ELF-1 (cell line): Measurements from ENCODE around the gene ZMAT5.
A peak's percentile ranks its signal among the peaks of the same experiment; 100 is the strongest.

Source experiments
- DNase-seq: peaks from one replicate; pipeline ENCODE4 v3.0.0-alpha.2; 2016; ENCODE audit warnings: low read depth, low spot score

ZMAT5 gene

DNA sequence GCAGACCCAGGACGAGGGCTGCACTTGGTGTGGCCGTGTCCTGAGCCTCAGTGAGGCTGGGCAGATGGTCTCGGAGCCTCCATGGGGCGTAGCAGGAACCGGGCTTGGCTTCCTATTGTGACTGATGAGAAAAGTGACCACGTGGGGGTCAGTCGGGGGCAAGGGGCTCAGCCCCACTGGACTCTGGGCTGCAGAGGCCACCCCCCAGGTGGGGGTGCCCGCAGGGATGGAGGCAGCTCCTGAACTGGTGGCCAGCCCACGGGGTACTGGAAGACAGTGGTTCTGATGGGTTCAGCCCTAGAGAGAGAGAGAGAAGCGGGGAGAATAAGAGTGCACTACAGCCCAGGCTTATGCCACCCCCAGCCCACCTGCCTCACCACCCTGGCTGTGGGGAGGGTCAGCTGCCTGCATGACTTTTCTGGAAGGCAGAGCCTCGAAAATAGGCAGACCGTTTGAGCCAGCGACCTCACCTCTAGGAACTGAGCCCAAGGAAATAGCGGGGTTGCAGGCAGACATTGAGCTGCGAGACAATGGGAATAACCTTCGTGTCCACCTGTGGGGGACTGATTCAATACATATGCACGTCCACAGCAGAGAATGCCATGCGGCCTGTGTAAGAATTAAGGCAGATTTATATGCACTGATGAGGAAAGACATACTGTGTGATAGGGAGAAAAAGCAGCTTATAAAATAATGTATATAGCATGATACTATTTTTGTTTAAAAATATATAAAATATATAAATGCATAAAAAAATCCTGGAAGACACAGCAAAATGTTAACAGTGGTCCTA lies 35.6 kb downstream of the ZMAT5 start:
- no peak for DNase-seq

DNA sequence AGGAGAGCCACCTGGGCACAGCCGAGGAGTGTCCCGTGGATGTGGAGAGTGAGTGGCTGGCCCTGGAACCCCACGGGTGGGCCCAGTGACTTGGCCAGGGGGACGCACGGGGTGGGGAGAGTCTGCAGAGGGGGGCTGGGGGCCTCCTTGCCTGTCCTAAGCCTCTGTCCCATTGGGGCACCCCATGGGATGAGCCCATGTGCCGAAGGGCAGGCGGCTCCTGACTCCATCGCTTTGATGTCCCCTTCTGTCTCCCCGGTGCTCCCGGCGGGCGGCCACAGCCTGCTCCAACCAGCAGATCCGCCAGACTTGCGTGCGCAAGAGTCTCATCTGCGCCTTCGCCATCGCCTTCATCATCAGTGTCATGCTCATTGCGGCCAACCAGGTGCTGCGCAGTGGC lies 37.6 kb downstream of the ZMAT5 start:
- DNase-seq, result no peak

DNA sequence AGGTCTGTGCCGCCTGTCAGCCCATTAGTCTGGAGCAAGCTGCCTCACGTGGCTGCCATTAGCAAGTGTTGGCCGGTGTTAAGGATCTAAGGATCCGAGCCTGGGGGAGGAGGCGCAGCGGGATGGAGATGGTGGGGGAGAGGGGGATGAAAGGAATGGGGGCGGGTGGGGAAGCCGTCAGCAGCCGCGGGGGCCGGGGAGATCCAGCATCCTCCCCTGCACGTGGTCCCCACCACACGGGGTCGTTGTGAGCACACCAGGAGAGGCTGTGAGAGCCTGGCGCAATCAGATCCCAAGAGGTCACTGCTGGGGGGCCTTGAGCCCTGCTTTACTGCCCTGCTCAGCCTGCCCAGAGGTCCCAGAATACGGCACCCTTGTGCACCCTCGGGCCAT lies 39.7 kb downstream of the ZMAT5 start:
- DNase-seq, result peak; percentile 79

DNA sequence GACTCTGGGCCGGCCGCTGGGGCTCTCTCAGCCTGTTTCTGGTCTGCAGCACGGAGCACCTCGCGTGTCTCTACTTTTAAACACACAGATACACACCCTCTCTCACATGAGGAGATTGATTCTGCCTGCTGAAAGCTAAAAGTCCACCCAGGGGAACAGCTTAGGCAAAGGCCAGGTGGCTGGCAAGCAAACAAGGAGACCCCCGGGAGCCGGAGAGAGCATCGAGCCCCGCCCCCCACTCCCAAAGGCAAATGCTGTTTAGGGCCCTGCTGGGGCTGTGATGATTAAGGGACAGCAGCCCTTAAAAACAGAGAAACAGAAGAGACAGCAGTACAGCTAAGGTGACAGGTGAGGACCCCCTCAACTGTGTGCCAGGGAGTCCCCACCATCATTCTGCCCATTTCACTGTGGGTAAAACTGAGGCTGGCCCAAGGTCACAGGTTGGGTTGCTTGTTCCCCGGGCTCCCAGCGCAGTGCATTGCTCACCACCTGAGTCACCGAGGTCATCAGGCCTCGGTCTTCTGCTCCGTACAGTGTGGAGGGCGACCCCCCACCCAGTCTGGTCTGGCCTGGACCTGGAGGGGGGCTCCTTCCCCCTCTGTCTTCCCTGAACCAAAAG lies 40.2 kb downstream of the ZMAT5 start:
- DNase-seq, result no peak

DNA sequence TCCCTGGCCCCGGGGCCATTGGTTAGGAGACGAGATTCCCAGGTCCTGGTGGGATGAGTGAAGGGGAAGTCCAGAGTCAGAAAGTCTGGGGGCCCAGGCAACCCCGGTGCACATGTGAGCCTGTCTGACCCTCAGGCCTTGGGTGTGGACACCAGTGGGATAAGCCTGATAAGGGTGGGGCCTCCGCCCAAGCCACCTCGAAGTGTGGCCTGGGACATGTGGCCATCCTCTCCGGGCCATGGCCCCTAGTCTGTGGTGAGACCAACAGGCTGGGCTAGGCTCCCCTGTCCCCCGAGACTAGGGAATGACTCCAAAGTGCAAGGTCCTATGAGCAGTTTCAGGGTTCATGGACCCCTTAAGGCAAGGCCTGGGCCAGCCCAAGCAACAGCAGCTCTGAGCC lies 40.7 kb downstream of the ZMAT5 start:
- no peak for DNase-seq

DNA sequence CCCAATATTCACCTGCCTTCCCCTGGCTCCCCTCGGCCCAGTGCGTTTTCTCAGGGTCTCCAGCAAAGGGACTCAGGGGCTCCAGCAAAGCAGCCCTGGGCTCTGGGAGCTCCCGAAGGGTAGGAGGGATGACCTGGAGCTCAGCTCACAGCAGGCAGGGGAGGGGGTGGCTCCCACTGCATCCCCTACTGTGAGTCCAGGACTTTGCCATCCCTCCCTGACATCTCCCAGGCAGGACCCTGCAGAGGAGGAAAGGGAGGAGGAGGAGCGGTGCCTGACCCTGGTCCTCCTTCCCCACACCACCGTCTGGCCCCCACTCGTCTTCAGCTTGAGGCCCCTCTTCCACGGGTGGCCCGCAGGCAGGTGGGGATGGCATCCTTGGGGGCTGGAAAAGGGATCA lies 42.0 kb downstream of the ZMAT5 start:
- no peak for DNase-seq

DNA sequence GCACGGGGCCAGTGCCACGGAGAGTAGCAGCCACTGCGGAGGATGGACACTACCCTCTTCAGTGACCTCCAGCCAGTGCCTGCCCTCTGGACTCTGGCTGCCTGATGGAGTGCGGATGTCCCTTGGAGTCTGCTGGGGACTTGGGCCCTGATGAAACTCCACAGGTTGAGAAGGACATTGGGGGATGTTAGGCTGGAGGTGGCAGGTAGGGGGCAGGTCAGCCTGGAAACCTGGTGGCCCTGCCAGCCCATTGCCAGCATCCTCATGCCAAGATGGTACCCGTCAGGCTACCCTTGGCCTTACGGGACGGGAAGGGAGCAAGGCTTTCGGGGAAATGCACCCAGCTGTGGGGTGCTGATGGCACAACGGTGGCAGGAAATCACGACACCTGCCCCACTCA lies 43.0 kb downstream of the ZMAT5 start:
- DNase-seq, result no peak

DNA sequence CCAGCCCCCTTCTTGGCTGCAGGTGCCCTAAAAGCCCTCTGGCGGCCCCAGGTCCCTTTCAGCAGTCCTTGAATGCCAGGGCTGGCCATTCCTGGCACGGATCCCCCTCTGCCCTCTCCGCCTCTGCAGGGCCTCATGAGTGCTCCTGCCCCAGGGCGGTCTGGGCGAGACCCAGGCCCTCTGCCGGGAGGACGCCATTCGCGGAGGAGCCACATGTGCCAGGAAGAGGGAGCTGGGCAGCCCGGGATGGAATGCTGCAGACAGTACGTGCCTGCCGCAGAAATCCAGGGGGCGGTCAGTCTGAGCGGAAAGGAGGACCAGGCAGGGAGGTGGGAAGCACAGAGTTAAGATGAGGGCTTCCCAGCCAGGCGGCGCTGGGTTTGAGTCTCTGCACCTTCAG lies 44.2 kb downstream of the ZMAT5 start:
- DNase-seq, result no peak

DNA sequence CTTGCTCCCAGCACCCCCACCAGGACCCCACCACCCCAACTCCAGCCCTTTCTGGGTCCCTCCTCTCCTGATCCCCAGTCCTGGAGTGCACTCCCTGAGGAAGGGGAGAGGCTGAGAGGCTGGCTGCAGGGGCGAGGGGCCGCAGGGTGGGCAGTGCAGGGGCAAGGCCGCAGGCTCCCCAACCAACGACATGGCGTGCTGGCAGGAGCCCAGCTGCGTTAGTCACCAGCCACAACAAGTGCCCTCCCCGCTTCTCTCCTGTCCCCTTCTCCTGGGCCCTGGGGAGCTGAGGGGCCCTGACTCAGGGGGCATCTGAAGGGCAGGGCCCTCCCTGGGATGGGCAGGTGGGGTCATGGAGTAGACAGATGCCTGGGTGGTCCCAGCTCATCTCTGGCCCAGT lies 44.7 kb downstream of the ZMAT5 start:
- no peak for DNase-seq

DNA sequence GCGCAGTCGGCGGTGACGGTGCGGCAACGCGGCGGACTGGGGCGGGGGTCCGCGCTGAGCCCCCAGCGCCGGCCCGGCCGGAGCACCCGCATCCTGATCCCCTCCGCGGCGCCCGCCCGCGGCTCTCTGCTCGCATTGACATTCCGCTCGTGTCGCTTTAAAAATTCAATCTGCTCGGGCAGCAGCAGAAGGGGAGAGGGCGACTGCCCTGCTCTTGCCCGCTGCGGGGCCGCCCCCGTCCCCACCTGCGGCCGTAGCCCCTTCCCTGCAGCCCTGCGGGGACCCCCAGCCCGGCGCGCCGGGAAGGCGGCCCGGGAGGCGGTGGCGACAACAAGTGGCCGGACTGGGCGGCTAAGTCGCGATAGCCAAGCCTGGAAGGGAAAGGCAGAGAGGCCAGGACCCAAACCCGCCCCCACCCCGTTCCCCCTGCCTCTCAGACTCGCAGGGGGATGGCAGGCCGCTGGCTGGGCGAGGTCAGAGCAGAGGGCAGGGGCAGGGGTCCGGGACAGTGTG lies 45.9 kb downstream of the ZMAT5 start:
- no peak for DNase-seq

DNA sequence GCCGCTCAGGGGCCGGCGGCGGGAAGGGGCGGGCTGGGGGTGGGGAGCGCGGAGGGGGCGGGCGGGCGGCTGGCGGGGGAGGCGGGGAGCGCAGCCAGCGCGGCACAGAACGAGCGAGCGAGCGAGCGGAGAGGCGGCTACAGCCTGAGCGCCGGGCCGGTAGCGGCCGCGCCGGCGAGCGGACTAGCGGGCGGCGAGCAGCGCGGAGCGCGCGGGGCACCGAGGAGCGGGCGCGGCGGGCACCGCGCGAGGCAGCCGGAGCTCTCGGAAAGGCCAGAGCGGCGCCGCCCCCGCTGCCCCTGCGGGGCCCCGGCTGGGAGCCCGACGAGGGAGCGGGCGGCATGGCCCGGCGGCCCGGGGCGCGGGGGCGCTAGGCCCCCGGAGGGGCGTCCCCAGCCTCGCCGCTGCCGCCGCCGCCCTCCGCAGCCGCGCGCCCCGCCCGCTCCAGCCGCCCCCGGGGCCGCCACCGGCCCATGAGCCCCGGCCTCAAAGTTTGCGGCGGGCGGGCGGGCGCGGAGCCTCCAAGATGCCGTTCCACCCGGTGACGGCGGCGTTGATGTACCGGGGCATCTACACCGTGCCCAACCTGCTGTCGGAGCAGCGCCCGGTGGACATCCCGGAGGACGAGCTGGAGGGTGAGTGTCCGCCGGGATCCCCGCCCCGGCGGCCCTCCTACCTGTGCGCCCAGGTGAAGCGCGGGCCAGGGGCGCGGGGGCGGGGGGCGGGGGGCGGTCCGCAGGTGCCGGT lies 46.7 kb downstream of the ZMAT5 start, which contains the start of gene CABP7:
TSS of gene CABP7 (plus strand) at position 105 of the 747 bp plus-strand sequence. CDS start at position 527, 422 bp downstream.
- DNase-seq, result no peak

DNA sequence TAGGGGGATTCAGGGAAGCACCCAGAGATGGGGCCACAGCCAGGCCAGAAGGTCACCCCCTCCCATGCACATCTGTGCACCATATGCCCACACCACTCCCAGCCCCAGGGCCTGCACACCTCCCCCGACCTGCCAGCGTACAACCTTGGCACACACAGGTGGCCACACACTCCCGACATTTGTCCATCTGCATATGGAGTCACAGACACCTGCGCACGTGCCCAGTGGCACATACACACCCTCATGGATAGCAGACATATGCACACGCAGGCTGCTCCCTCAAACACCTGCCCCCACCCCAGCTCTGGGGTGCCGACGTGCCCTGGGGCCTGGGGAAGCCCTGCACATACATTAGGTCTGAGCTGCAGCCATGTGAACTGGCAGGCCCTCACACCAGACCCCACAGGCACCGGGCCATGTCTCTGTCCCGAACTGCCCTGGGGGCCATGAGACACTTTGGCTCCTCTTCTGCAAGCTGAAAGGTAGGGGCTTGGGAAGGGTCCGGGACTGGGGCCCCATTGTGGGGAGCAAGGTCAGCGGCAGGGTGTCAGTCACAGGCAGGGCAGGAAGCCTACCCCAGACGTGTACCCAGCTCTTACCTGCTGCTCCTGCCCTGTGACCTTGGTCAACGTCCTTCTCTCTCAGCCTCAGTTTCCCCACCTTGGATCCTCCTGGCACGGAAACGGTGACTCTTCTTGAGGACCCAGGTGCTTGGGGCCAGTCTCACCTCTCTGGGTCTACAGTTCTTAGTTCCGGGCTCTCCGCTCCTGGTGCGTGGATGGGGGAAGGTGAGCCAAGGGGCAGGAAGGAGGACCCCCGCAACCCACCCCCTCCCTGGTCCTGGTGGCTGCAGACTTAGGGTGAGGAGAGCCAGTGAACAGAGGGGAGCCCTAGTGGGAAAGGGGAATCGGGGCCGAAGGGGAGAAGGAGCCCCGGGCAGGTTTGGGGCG lies 47.6 kb downstream of the ZMAT5 start:
- no peak for DNase-seq

DNA sequence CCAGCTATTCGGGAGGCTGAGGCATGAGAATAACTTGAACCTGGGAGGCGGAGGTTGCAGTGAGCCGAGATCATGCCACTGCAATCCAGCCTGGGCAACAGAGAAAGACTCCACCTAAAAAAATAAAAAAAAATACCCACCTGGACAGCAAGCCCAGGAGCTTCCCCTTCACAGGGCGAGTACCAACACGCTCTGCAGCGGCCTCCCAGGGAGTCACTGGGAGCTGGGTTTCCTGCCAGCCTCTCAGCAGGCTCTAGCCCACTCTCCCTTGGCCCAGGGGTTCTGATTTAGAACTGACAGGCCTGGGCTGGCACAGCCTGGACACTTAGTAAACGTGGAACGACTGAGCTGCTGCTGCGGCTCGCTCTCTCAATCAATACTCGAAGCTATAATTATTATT lies 49.0 kb downstream of the ZMAT5 start:
- DNase-seq, result no peak

DNA sequence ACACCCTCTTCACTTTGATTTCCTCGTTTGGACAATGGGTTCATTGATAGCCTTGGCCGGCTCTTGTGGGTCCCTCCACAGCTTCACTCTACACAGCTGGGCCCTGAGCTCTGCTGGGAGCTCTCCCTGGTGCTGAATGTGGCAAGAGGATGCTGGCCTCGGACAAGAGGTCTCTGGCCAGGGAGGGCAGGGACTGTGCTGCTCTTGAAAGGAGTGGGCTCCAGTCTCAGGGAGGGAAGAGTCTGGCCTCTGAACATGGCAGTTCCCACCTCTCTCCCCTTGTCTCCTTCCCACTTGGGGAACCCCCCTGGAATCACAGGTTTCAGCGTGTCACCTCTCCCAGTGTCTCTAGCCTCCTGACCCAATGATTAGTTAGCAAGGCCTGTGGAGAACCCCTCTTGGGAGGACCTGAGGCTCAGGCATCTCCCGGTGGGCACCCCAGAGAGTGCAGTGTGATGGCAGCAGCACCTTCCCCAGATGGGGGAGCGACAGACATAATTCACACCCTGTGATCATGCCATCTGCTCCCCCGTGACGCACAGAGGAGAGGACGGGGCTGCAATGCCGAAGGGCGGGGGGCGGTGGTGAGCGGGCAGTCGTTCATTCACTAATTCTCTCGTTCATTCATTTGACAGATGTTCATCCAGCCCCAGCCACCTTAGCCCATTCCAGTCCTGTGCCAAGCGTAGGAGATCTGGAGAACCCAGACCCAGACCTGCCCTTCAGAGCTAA lies 49.8 kb downstream of the ZMAT5 start:
- peak; percentile 88 for DNase-seq

DNA sequence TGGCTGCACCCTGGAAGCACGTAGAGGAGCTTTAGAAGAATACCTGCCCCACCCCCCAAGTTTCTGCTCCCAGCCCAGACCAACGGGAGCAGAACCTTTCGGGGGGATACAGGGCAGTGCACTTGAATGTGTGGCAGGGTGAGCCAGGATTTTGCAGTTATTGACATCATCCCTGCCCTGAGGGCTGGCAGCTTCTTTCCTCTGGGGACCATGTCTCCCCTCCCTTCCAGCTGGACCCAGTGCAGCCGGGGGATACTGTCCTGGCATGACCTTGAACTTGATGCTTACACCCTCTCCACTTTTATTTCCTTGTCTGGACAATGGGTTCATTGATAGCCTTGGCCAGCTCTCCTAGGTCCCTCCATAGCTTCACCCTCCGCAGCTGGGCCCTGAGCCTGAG lies 51.1 kb downstream of the ZMAT5 start:
- no peak for DNase-seq

DNA sequence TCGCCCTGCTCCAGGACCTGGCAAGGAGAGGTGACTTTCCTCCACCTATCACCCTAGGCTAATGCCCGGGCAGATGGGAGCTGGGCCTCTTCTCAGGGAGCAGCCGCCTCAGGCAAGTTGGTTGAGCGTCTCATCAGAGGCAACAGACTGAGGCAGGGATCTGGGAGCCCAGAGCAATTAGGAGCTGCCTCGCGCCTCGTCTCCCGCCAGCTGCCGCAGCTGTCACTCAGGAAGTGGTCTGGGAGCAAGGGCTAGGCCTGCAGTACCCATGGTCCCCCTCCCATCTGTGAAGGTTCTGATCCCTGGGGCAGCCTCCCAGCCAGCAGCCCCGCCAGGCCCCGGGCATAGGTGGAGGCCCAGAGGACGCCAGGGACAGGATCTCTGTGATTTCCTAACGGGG lies 51.6 kb downstream of the ZMAT5 start:
- peak; percentile 65 for DNase-seq

DNA sequence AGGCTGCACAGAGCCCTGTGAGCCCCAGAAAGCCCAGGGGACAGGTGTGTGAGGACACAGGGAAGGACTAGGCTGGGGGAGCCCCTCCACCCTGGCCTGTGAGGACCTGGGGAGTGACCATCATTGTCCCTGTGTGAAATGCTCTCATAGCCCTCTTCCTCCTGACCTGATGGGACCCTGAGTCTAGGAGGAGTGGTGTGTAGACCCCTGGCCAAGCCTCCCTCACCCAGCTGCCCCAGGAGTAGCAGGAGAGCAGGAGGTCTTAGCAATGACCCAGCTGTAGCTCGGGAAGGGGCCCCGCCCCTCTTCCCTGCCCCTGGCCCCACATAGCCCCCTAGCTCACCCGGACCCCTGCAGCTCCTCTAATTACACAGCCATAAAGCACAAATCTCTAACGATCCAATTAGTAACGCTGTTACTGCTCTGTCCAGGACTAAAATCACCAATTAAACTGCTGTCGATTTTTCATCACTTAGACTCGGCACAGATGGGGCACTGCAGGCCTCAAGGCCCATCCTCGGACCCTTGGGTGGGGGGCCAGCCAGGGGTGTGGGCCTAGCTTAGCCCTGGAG lies 53.6 kb downstream of the ZMAT5 start:
- no peak for DNase-seq

DNA sequence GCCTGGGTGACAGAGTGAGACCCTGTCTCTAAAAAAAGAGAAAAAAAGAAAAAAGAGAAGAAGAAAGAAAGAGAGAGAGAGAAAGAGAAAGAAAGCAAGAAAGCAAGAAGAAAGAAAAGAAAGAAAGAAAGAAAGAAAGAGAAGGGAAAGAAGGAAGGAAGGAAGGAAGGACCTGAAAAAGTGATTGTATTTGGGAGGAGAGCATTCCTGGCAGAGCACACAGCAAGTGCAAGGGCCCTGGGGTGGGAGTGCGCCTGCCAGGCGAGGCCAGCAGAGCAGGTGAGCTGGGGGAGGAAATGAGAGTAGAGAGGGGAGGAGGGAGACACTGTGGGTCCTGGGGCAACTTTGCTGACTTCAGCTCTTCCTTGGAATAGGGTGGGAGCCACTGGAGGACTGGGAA lies 54.7 kb downstream of the ZMAT5 start:
- DNase-seq, result no peak

DNA sequence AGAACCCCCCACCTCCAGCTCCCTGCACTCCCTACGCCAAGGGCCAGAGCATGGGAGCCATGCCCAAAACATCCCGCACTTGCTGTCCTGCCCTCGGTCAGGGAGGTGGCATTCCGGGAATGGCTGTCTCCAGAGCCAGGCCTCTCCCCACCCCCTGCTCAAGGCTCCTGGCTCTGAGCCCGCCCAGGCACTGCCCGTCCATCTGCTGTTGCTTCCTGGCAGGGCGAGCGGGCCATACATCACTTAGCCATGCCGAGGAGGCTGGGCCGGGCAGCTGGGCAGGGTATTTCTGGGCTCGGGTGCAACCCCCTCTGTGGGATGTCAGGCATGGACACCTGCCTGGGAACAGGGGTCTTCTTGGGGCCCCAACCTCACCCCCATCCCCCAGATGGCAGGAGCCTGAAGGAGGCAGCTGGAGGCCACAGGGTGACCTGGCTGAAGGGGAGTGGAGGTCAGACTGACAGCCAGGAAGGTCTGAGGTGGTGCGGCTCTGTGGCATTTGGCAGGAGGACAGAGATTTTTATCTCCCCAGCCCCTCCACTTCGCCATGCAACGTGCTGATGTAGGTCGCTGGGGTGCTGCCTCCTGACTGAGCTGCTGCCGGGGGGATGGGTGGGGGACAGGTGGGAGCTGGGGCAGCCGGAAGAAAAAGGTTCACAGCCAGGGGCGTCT lies 55.7 kb downstream of the ZMAT5 start:
- DNase-seq, result no peak

DNA sequence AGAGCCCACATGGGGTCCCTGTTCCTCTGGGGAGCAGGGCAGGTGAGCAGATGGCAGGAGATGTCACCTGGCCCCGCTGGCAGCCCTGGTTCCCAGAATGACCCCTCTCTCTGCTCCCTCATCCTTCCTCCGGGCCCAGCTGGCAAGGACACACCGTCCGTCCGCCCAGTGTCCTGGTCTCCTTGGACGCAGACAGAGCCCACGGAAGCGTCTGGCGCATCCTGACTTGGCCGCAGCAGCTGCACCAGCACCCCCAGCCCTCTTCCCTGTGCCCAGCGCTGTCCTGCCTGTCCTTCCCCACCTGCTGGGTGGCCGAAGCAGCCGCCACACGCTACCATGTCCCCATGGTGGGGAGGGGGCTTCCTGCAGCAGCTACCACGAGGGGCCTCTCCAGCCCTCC lies 56.6 kb downstream of the ZMAT5 start:
- no peak for DNase-seq
